ENCODE results near the gene RAB3IL1. TPM values are rescaled to one million over a fixed set of nuclear protein-coding genes. Genes with fewer than 3 reads are reported as not detected.

The RAB3IL1 gene
- total RNA-seq, 1 experiment from 2014 or later = 0.77 TPM

DNA sequence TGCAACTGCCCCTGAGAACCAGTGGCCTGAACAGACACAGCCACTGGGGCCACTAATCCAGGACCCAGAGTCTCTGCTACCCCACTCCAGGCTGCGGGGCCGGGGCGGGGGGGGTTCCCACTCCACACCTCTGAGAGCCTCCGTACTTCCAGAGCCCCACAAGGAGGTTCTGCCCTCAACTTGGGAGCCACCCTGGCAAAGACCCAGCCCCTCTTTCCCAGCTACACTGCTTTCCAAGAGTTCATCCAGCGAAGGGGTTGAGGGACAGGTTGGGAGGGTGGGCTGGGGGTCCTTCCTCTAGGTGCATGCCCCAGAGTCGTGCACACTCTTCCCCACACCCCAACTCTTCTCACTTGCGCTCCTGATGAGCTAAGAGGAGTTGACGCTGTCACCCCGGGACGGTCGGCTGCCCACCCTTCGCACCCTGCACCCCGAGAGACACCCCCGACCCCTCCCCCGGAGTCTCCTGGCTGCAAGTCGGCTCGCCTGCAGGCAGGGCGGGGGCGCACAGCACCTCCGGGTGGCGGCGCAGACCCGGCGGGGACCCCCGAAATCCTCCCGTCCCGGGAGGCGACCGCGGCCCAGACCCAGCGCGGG is 531 bp downstream of the RAB3IL1 start:
- Histone ChIP-seq H3K4me1 (peaks cover 4% of the 10 kb centered on the region; the same call in 1 of the 2 replicates), H3K27me3 (peaks cover 24% of the 10 kb centered on the region), H3K9me3 (replicated peaks) (no peaks in the 10 kb centered on the region), H3K36me3 (no peaks in the 10 kb centered on the region), H3K4me3 (peak overlapping the region; percentile 44), H3K27ac (no peak overlapping the region)
- DNase-seq = no peak

DNA sequence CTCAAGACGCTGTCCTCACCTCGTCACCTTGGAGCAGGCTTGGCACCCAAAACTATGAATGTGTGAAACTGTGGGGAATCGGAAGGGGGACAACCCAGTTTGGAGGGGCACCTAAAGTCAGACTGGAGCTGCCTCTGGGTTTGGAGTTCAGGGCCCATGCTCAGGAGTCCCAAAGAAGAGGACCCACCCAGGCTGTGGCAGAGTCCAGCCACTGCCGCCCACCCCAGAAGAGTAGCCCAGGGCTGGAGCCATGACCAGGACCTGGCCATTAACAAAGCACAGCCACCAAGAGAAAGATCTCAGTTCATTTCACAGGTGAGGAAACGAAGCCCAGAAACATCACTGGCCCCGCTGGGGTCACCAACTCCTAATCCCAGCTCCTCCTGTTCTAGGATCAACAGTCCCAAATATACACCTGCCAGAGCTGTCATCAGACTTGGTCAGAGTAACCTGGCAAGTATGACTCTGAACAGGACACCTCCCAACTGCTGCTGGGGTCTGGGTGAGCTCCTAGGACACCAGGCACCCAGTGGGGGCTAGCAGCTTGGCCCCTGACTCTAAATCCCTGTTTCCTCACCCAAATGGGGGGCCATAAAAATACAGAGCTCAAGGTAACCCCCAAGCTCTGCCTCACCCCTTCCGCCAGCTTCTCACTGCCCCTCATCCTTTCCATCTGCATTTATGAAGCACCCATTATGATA is 2.7 kb downstream of the RAB3IL1 start:
- Histone ChIP-seq H3K27me3 (peaks cover 13% of the 10 kb centered on the region), H3K36me3 (no peaks in the 10 kb centered on the region), H3K27ac (no peak overlapping the region), H3K4me1 (peaks cover 4% of the 10 kb centered on the region; the same call in 1 of the 2 replicates), H3K4me3 (no peak overlapping the region), H3K9me3 (replicated peaks) (no peaks in the 10 kb centered on the region)
- no peak for DNase-seq

DNA sequence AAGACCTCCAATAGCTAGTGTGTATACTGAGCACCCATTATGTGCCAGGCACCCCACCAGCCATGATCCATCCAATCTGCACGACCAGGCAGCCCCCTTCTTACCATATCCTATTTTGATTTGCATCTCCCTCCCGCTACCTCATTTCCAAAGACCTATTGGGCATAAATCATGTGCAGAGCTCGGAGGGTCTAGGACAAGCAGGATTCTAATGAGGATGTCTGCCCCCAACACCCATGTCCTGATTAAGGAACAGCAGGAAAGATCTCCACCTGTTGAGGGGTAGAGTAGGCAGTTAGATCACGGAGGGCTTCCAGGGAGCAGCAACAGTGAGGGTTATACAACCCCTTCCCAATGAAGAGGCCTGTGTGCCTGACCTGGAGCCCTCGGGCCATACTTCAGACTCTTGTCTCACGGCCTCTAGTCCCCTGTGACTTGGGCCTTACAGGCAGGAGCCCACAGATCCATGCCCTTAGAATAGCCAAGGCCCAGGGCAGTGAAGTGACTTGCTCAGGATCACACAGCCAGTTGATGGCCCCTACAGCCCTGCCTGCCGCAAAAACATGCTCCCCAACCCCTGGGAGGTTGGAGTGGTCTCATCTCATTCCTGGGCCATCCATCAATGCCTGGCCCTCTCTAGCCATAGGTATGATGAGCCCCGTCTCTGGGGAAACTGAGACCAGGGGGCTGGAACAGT is 3.5 kb downstream of the RAB3IL1 start:
- H3K4me3 ChIP-seq = no peak overlapping the region
- H3K27ac ChIP-seq = no peak overlapping the region
- no peaks in the 10 kb centered on the region for H3K9me3 ChIP-seq (replicated peaks)
- DNase-seq = no peak
- H3K27me3 ChIP-seq = peaks cover 13% of the 10 kb centered on the region
- no peaks in the 10 kb centered on the region for H3K36me3 ChIP-seq
- no peaks in the 10 kb centered on the region; the same call in 1 of the 2 replicates for H3K4me1 ChIP-seq

DNA sequence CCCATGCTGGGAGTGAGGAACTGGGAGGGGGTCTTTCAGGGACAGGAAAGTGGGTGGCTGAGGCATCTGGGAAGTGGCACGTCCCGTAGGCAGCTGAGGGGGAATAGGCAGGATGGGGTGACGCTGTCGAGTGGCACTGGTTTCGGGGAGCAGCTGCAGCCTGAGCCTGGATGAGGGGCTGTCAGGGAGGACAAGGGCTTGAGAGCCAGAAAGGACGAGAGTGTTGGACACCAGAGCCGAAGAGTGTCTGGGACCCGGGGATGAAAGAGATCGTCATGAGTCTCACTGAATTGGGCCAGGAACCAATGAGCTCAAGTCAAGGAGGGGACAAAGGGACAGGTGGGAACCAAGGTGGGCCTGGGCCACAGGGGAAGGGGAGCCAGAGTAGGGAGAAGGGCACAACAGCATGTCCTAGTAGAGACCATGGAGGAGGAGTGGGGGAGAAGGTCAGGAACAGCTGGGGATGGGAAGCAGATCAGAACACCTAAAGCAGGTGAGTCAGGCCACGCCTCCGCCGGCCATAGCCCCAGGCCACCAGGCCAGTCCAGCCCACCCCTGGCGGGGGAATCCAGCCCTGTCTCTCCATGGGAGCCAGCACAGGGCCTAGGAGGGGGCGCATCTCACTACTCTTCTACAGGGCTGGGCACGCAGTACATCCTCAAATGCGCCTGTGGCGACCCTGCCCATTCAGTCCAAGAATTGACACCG is 4.2 kb downstream of the RAB3IL1 start:
- no peak for DNase-seq
- Histone ChIP-seq H3K27ac (no peak overlapping the region), H3K4me1 (no peaks in the 10 kb centered on the region), H3K36me3 (no peaks in the 10 kb centered on the region), H3K9me3 (replicated peaks) (no peaks in the 10 kb centered on the region), H3K4me3 (no peak overlapping the region), H3K27me3 (peaks cover 9% of the 10 kb centered on the region)

DNA sequence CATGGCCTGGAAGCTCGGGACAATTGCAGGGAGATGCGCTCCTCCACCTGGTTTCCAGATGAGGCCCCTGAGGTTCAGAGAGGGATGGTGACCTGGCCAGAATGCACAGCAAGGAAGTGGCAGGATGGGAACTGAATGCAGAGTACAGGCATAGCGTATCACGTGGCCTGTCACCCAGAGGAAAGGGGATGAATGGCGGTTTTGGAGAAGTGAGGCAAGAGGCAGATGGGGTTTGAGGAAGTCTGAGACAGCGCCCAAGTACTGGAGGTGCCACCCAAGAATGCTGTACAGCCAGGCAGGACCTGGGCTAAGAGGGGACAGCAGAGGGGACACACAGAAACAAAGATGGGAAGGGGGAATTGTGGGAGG is 4.9 kb downstream of the RAB3IL1 start:
- H3K27me3 ChIP-seq = peaks cover 4% of the 10 kb centered on the region; the same call in 1 of the 2 replicates
- no peaks in the 10 kb centered on the region for H3K36me3 ChIP-seq
- DNase-seq = no peak
- H3K4me1 ChIP-seq = no peaks in the 10 kb centered on the region
- H3K4me3 ChIP-seq = no peak overlapping the region
- no peaks in the 10 kb centered on the region for H3K9me3 ChIP-seq (replicated peaks)
- H3K27ac ChIP-seq = no peak overlapping the region

DNA sequence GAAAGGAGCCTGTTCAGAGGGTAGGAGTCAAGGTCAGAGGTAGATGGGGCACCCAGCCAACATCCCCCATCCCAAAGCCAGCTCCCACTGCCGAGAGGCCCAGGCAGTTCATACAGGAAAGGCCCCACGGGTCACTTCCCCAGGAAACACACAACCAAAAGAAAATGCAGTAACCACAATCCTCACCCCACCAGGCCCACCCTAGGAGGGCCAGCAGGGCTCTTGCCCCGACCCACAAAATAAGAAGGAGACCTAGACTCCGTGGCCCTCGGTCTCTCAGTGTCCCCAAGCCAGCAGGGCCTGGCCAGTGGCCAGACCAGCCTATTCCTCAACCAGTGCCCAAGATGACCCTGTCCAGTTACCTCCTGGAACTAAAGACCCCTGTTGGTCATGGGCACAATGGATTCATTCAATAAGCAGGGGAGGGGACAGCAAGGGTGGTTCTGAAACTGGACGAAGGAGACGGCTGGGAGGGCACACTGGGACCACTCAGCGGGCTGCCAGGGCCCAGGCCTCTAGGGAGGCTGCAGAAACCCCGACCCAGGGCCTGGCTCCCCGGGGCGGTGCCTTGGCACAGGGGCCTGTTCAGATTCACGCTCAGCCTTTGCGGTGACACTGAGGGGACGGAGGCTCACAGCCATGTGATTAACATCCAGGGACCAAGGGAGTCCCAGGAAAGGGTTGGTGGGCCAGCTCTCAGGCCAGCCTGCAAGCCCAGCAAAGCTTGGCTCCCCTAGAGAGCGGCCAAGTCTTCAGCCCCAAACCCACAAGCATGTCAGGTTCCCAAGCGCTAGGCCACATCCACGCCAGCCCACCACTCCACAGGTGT is 5.5 kb downstream of the RAB3IL1 start:
- Histone ChIP-seq H3K4me3 (no peak overlapping the region), H3K27me3 (peaks cover 4% of the 10 kb centered on the region; the same call in 1 of the 2 replicates), H3K36me3 (no peaks in the 10 kb centered on the region), H3K4me1 (no peaks in the 10 kb centered on the region), H3K9me3 (replicated peaks) (no peaks in the 10 kb centered on the region), H3K27ac (no peak overlapping the region)
- DNase-seq = no peak

DNA sequence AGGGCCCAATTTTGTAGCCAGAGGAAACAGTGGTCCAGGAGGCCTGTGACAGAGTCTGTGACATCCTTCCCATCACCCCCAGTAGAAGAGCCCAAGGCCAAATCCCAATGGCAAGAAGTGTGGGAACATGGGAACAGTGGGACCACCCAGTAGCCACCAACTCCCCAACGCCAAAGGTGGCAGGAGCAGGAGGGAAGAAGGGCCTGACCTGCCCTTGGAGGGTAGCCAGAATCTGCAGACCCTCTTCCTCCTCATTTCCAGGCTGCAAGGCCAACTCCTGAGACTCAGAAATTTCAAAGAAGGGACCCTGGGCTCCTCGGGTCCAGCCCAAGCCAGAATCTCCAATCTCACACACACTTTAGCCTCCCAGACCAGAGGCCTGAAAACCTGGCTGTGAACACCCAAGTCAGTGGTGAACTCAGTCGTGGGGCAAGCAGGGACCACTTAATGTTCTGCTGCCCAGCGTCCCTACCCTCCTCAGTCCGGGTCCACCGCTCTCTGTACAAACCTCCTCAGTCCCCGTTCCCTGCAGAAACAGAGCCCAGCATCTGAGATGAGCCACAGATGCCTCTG is 6.2 kb downstream of the RAB3IL1 start:
- H3K9me3 ChIP-seq (replicated peaks) = no peaks in the 10 kb centered on the region
- H3K4me3 ChIP-seq = no peak overlapping the region
- H3K27ac ChIP-seq = no peak overlapping the region
- no peaks in the 10 kb centered on the region for H3K27me3 ChIP-seq
- no peaks in the 10 kb centered on the region for H3K4me1 ChIP-seq
- no peaks in the 10 kb centered on the region for H3K36me3 ChIP-seq
- DNase-seq = no peak

DNA sequence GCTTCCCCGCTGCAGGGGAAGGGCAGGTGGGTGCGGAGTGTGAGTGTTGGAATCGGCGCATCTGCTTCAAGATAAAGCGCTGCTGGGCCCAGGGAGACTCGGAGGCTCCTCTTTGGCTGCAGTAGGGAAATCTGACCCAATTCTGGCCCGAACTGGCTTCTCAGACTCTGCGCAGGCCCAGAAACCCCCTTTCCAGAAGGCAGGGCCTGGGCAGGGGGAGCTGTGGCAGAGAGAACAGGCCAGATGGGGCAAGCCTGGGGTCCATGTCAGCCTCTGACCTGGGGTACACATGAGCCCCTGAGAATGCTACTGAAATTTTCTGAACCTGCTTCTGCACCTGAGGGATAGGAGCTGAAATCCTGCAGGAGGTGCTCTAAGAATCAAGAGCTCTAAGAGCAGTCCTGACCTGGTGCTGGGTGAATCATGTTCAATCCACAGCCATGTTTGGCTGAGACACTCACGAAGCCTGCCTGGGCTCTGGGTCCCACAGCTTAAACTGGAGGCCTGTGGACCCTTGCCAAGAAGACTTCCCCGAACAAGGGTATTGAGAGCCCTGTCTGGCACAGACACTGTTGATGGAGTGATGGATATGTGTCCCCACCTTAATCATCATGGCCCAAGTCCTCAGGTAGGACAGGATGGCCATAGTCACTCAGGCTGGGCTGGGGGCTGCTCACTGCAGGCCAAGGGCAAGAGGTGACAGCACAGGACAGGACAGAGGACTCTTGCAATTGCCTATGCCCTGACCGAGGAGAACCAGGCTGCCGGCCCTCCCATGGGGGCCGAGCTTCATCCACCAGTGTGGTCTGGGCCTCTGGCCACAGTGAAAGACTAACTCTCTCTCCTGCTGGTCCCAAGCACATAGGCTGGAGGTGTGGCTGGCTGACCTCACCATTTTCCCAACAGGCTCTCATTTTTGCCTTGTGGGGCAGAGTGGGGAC is 6.9 kb downstream of the RAB3IL1 start:
- H3K36me3 ChIP-seq = no peaks in the 10 kb centered on the region
- no peak overlapping the region for H3K4me3 ChIP-seq
- no peaks in the 10 kb centered on the region for H3K4me1 ChIP-seq
- DNase-seq = no peak
- no peaks in the 10 kb centered on the region for H3K9me3 ChIP-seq (replicated peaks)
- no peak overlapping the region for H3K27ac ChIP-seq
- H3K27me3 ChIP-seq = no peaks in the 10 kb centered on the region

DNA sequence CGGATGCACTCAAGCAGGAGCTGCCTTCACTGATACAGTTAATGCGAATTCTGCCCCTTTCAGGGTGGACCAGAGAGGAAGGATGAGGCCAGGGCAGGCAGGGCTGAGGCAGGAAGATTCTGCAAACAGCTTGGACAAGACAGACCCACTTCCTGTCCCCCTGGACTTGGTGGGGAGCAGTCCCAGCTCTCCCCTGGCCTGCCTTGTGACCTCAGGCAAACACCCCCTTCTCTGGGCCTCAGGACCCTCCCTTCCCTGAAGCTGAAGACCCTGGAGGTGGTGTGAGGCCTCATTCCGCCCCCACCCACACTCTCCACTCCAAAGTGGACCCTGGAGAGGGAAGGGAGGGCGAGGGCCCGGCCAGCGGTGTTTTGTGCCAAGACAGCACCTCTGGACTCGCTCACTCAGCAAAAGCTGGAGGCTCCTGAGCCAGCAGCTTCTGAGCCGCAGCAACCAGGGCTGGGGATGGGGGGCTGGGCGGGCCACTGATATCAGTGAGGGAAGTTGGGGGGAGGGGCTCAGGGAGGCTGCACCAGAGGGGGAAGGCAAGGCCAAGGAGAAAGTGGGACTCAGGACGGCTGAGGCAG is 8.5 kb downstream of the RAB3IL1 start:
- no peak for DNase-seq
- Histone ChIP-seq H3K27me3 (no peaks in the 10 kb centered on the region), H3K27ac (no peak overlapping the region), H3K4me1 (no peaks in the 10 kb centered on the region), H3K9me3 (replicated peaks) (no peaks in the 10 kb centered on the region), H3K36me3 (no peaks in the 10 kb centered on the region), H3K4me3 (no peak overlapping the region)

DNA sequence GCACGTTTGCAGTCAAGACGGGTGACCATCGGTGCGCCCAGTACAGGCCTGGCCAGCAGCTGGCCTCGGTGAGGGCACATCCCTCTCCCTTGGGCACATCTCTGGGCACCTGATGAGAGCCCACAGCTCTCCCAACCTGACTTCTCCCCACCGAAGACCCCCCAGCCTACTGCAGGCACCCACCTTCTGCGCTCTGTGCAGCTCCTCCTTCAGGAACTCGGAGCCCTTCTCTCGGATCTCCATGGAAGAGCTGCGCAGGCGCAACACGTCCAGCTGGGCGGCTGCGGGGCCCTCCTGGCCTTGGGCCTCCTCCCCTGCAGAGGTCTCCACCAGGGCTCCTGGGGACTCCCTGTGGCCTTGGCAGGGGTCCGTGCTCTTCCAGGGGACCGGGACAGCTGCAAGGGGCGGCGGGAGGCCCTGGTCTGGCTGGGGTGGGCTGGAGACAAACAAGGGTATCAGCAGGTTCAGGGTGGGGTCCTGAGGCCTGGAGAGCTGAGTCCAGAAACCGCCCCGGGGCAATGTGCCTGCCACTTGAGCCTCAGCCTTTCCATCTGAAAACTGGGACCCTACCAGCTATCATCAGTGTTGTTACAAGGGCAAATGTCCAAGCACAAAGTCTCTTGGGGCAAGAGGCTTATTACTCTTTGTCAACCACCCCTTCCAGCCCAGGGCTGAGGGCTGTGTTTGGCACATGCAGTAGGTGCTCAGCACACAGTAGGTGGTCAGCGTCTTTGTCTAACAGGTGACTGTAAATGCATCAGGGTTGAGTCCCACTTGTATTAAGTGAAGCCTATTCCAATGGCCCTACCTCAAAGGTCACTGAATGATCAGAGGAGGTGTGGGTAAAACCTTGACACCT is 9.3 kb downstream of the RAB3IL1 start:
- Histone ChIP-seq H3K36me3 (no peaks in the 10 kb centered on the region), H3K9me3 (replicated peaks) (no peaks in the 10 kb centered on the region), H3K27me3 (no peaks in the 10 kb centered on the region), H3K4me1 (no peaks in the 10 kb centered on the region), H3K27ac (no peak overlapping the region), H3K4me3 (no peak overlapping the region)
- DNase-seq = no peak

DNA sequence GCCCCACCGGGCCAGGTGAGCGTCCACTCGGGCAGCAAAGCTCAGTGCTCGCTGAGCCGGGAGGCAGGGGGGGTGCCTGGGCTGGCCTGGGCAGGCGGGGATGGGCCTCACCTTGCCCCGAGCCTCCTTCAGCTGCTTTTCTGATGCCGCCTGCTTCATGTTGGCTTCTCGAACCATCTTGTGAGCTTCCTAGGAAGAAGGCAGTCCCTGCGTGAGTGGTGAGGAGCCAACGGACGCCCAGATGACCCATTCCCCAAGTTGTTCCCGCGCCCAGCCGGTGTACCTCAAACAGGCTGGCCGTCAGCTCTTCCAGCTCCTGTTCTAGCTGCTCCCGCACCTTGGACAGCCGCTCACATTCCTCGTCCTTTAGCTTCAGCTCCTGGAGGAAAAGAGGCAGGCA is 10.1 kb downstream of the RAB3IL1 start:
- H3K36me3 ChIP-seq = no peaks in the 10 kb centered on the region
- H3K9me3 ChIP-seq (replicated peaks) = no peaks in the 10 kb centered on the region
- H3K27ac ChIP-seq = no peak overlapping the region
- H3K4me3 ChIP-seq = no peak overlapping the region
- no peaks in the 10 kb centered on the region for H3K4me1 ChIP-seq
- H3K27me3 ChIP-seq = no peaks in the 10 kb centered on the region
- no peak for DNase-seq

DNA sequence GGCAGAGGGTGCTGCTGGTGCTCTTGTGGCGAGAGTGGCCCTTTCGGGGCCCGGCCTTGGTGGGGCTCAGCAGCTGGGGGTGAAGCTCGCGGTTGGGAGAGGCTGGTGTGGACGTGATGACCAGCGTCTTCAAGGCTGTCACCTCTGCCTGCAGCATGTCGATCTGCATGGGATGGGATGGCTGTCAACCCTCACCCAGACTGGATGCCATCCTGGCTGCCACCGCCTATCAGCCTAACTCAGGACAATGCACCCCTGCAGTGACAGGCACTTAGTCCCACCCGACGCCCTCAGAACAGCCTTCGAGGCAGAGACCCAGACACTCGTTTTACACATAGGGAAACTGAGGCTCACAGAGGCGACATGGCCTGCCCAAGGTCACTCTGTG is 10.8 kb downstream of the RAB3IL1 start:
- H3K36me3 ChIP-seq = no peaks in the 10 kb centered on the region
- no peak overlapping the region for H3K4me3 ChIP-seq
- H3K27ac ChIP-seq = no peak overlapping the region
- no peaks in the 10 kb centered on the region for H3K9me3 ChIP-seq (replicated peaks)
- H3K27me3 ChIP-seq = no peaks in the 10 kb centered on the region
- no peak for DNase-seq
- H3K4me1 ChIP-seq = no peaks in the 10 kb centered on the region
